GM12892 (cell line): Measurements from ENCODE around the gene RAB35.

Experiments
- POLR2A ChIP-seq: IDR thresholded peaks from 2 replicates; pipeline ENCODE4 v1.6.1; 2011; ENCODE audit warnings: low read depth, low read length, control low read depth
- POLR2AphosphoS5 ChIP-seq: IDR thresholded peaks from 2 replicates; pipeline ENCODE4 v1.6.1; 2011; ENCODE audit warnings: low read depth, low read length, control low read depth

GRCh38 chr12:120116441-120116791, at the start of gene RAB35:
- no peak for TF ChIP-seq POLR2A
- TF ChIP-seq POLR2AphosphoS5 = no peak
